B cell (primary cell): ENCODE data around the gene FMNL2. TPM values are rescaled to one million over a fixed set of nuclear protein-coding genes. Genes with fewer than 3 reads are reported as not detected.

Source experiments
- ATAC-seq: fragments of 200-7000 bp; cut with Tn5 transposase; one replicate; pipeline ENCODE4 v1.10.0; 2021; ENCODE audit warnings: low read depth, mild to moderate bottlenecking, moderate number of reproducible peaks, moderate library complexity
- CTCF ChIA-PET: fragments of 350-600 bp; sonication (Branson Sonifier 250); formaldehyde crosslinking; loops from one replicate; lab custom pipeline; 2021; ENCODE audit warnings: antibody characterized with exemption, inconsistent platforms; lab: Charles Lee
- POLR2A ChIA-PET: fragments of 350-600 bp; sonication (Branson Sonifier 250); formaldehyde crosslinking; loops from one replicate; lab custom pipeline; 2021; ENCODE audit warnings: antibody characterized with exemption; lab: Charles Lee
- DNase-seq: peaks from one replicate; pipeline ENCODE4 v3.0.0; 2013
- H2AFZ ChIP-seq: 2 replicates; pipeline ENCODE4 v1.6.1; 2012; ENCODE audit warnings: mild to moderate bottlenecking, low read depth, low read length; ENCODE audit not compliant: insufficient read depth, poor library complexity, severe bottlenecking
- H3K27ac ChIP-seq, 2 donors: 1 replicate in 1 of 2; 2 replicates in 1 of 2; pipeline ENCODE4 v1.5.1; 2012 to 2013; ENCODE audit warnings: low read length in 2 of 2, mild to moderate bottlenecking in 2 of 2, moderate library complexity in 1 of 2
- H3K27me3 ChIP-seq, 4 experiments: fragments of 200-600 bp in 1 of 4; sonication (generic) in 1 of 4; replicated peaks in 1 of 4; 1 replicate in 2 of 4; 2 replicates in 2 of 4; pipeline versions ENCODE4 v1.6.1 to v1.7.0; 2013 to 2016; ENCODE audit warnings: low read length in 3 of 4, mild to moderate bottlenecking in 2 of 4, mixed read lengths in 1 of 4, moderate library complexity in 1 of 4; ENCODE audit not compliant: insufficient read depth in 4 of 4, control insufficient read depth in 3 of 4; ENCODE audit errors: control extremely low read depth in 1 of 4
- H3K36me3 ChIP-seq, 2 experiments: replicated peaks in 1 of 2; 1 replicate in 1 of 2; 2 replicates in 1 of 2; pipeline versions ENCODE4 v1.6.1 to v1.7.1; 2013; ENCODE audit warnings: low read length in 1 of 2; ENCODE audit not compliant: insufficient read depth in 2 of 2, control insufficient read depth in 1 of 2; ENCODE audit errors: control extremely low read depth in 1 of 2, extremely low read depth in 1 of 2
- H3K4me1 ChIP-seq, 2 donors: fragments of 200-600 bp in 1 of 2; sonication (generic) in 1 of 2; 1 replicate in 1 of 2; 2 replicates in 1 of 2; pipeline versions ENCODE4 v1.5.1 to v1.6.1; 2013 to 2017; ENCODE audit warnings: low read length in 2 of 2; ENCODE audit not compliant: control insufficient read depth in 2 of 2, insufficient read depth in 2 of 2
- H3K4me2 ChIP-seq: replicated peaks from 2 replicates; pipeline ENCODE3; 2012; ENCODE audit warnings: mild to moderate bottlenecking, low read depth, low read length; ENCODE audit not compliant: poor library complexity, severe bottlenecking
- H3K4me3 ChIP-seq, 5 experiments: fragments of 200-600 bp in 1 of 5; sonication (generic) in 1 of 5; 1 replicate in 3 of 5; 2 replicates in 2 of 5; pipeline versions ENCODE4 v1.5.1 to v1.7.0; 2011 to 2016; ENCODE audit warnings: low read length in 4 of 5, mild to moderate bottlenecking in 4 of 5, low read depth in 2 of 5, control low read depth in 1 of 5, moderate library complexity in 1 of 5; ENCODE audit not compliant: insufficient read depth in 1 of 5; ENCODE audit errors: control extremely low read depth in 1 of 5, extremely low read depth in 1 of 5
- H3K79me2 ChIP-seq: fragments of 200-600 bp; sonication (generic); one replicate; pipeline ENCODE4 v1.6.0; 2016; ENCODE audit warnings: low read length; ENCODE audit not compliant: control insufficient read depth, insufficient read depth
- H3K9ac ChIP-seq: fragments of 200-600 bp; sonication (generic); 2 replicates; pipeline ENCODE4 v1.6.1; 2017; ENCODE audit warnings: mild to moderate bottlenecking, low read length, moderate library complexity
- H3K9me3 ChIP-seq, 3 donors: one replicate each; pipeline versions ENCODE4 v1.6.1 to v1.7.1; 2013; ENCODE audit warnings: low read length in 2 of 3; ENCODE audit not compliant: control insufficient read depth in 2 of 3, insufficient read depth in 1 of 3; ENCODE audit errors: control extremely low read depth in 1 of 3
- H4K20me1 ChIP-seq: 2 replicates; pipeline ENCODE4 v1.6.0; 2012; ENCODE audit warnings: mild to moderate bottlenecking, low read length; ENCODE audit not compliant: insufficient read depth, control insufficient read depth, poor library complexity, severe bottlenecking
- H3K27ac Mint-ChIP-seq: one replicate; pipeline ENCODE4 v1.8.0; 2021; ENCODE audit warnings: mixed read lengths
- H3K27me3 Mint-ChIP-seq: one replicate; pipeline ENCODE4 v1.8.0; 2021; ENCODE audit warnings: mixed read lengths
- H3K4me1 Mint-ChIP-seq: one replicate; pipeline ENCODE4 v1.8.0; 2021; ENCODE audit warnings: mixed read lengths
- H3K4me3 Mint-ChIP-seq: one replicate; pipeline ENCODE4 v1.8.0; 2021; ENCODE audit warnings: mixed read lengths
- H3K9me3 Mint-ChIP-seq: one replicate; pipeline ENCODE4 v1.8.0; 2022; ENCODE audit warnings: mixed read lengths; ENCODE audit not compliant: insufficient read depth
- EZH2 ChIP-seq: IDR thresholded peaks from 2 replicates; pipeline ENCODE4 v1.6.1; 2012; ENCODE audit warnings: borderline replicate concordance, low read depth, mild to moderate bottlenecking, moderate library complexity, low read length; ENCODE audit not compliant: insufficient read depth, poor library complexity, severe bottlenecking
- WGBS: methylation state at CpG from one replicate; pipeline ENCODE4 v1.1.5; 2013; ENCODE audit warnings: missing lambda C conversion rate; ENCODE audit not compliant: insufficient coverage; 5-methylcytosine and 5-hydroxymethylcytosine counted together
- intact Hi-C: fragments of 100-400 bp; cut with micrococcal nuclease; formaldehyde crosslinking; loops from one replicate; pipeline ENCODE4 v1.10.0; 2022
- polyA plus RNA-seq: library from polyadenylated mRNA; depleted of rRNA; stranded (reverse); fragments of >200 nt; gene quantifications from 2 replicates; pipeline ENCODE4 v1.2.3, GENCODE V29; 2012
- total RNA-seq, 2 donors: library from RNA; stranded (reverse); fragments of 120-200 nt in 1 of 2; gene quantifications; 1 replicate in 1 of 2; 2 replicates in 1 of 2; pipeline versions ENCODE4 v1.2.3 to v1.2.4, GENCODE V29; 2013 to 2022
- TF ChIP-seq, protein P1 (sequence below): fragments of 200-600 bp; IDR thresholded peaks from one replicate; pipeline ENCODE4 v1.8.0; 2022; ENCODE audit warnings: antibody characterized with exemption, mild to moderate bottlenecking

Gene FMNL2
- total and polyA plus RNA-seq, 2 donors (not counting 1 experiment from before 2014, with no cell fraction given) = 0.73 to 8.8 TPM

DNA sequence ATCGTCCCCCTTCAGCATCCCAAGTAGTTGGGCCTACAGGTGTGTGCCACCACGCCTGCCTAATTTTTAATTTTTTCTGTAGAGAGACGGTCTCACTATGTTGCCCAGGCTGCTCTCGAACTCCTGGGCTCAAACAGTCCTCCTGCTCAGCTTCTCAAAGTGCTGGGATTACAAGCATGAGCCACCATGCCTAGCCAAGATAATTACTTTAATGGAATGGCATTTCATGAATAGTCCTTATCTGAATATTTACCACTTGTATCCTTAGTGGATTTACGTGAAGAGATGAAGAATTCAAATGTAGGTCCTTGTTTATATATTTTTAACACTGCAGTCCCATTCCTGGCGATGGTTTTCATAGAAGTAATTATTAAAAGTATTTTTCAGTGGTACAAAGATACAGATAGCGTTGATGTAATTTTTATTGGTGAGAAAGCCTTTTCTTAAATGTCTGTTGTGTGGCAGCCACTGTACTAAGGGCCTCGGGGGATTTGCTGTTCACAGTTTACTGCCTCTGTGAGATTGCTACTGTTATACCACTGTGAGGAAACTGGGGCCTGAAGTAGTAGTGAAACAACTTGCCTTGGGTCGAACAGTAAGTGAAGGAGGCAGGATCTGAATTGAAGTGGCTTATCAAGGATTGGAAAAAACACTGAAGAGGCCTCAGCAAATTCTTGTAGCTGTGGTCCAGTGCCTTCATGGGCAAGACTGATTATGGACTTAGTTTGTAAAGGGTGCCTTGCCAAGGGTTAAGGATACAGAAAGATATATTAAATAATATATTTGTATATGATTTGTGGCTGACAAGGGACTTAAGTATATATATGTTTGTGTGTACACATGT is 231.1 kb downstream of the FMNL2 start:
- Mint-ChIP-seq H3K4me3 (peak overlapping the region; percentile 10), H3K27ac (peak overlapping the region; percentile 54), H3K27me3 (no peaks in the 10 kb centered on the region), H3K4me1 (peaks cover 23% of the 10 kb centered on the region), H3K9me3 (no peaks in the 10 kb centered on the region)
- H3K4me3 ChIP-seq = no peak overlapping the region
- H3K9ac ChIP-seq = no peak overlapping the region
- ChIA-PET CTCF (interaction anchor here (1.5 kb wide), 1 partner anchor 9 kb away, joined by 3 read pairs; no protein-coding TSS in a partner anchor), POLR2A (no interaction called here)
- ATAC-seq = peak; percentile 84
- H2AFZ ChIP-seq = peak overlapping the region; percentile 8
- WGBS = 36% methylated on average over 5 of the region's 9 CpGs
- peak overlapping the region; percentile 14 for H3K4me2 ChIP-seq
- no peaks in the 10 kb centered on the region for H3K36me3 ChIP-seq
- intact Hi-C loops = no loop called here
- no peaks in the 10 kb centered on the region for H4K20me1 ChIP-seq
- DNase-seq = peak; percentile 21
- H3K4me1 ChIP-seq = peaks cover 5 to 12% of the 10 kb centered on the region in 2 donors
- H3K9me3 ChIP-seq = no peaks in the 10 kb centered on the region
- no peak for TF ChIP-seq EZH2
- TF ChIP-seq, protein P1, sequence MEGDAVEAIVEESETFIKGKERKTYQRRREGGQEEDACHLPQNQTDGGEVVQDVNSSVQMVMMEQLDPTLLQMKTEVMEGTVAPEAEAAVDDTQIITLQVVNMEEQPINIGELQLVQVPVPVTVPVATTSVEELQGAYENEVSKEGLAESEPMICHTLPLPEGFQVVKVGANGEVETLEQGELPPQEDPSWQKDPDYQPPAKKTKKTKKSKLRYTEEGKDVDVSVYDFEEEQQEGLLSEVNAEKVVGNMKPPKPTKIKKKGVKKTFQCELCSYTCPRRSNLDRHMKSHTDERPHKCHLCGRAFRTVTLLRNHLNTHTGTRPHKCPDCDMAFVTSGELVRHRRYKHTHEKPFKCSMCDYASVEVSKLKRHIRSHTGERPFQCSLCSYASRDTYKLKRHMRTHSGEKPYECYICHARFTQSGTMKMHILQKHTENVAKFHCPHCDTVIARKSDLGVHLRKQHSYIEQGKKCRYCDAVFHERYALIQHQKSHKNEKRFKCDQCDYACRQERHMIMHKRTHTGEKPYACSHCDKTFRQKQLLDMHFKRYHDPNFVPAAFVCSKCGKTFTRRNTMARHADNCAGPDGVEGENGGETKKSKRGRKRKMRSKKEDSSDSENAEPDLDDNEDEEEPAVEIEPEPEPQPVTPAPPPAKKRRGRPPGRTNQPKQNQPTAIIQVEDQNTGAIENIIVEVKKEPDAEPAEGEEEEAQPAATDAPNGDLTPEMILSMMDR = no peak
- H3K27me3 ChIP-seq = no peaks in the 10 kb centered on the region
- H3K79me2 ChIP-seq = no peaks in the 10 kb centered on the region
- no peak overlapping the region for H3K27ac ChIP-seq

DNA sequence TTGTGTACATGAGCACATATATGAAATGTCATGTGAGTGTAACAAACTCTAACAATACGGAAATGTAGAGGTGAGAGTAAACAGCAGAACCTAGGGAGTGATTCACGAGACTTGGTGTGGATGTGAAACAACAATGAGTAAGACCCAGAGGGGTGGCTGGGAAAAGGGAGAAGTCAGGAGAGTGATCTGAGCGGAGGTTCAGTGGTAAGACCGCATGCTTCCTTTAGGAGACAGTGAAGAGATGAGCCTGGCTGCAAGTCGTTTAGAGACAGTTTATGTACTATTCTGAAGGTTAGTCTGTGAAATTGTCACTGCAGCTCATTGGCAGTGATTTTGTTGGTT is 231.7 kb downstream of the FMNL2 start:
- DNase-seq (no peak), ATAC-seq (peak; percentile 31)
- H3K36me3 ChIP-seq = no peaks in the 10 kb centered on the region
- ChIA-PET CTCF (interaction anchor here (0.5 to 1.5 kb wide), 2 partner anchors 10 to 142 kb away, joined by 3 read pairs; no protein-coding TSS in a partner anchor), POLR2A (no interaction called here)
- intact Hi-C loops = no loop called here
- no peak for TF ChIP-seq EZH2
- TF ChIP-seq, protein P1 = no peak
- Mint-ChIP-seq H3K27ac (peak overlapping the region; percentile 1), H3K9me3 (no peaks in the 10 kb centered on the region), H3K27me3 (no peaks in the 10 kb centered on the region), H3K4me3 (no peak overlapping the region), H3K4me1 (peaks cover 23% of the 10 kb centered on the region)
- no peak overlapping the region for H3K4me2 ChIP-seq
- no peaks in the 10 kb centered on the region for H3K79me2 ChIP-seq
- H3K9me3 ChIP-seq = no peaks in the 10 kb centered on the region
- 62% methylated on average over 5 of the region's 5 CpGs for WGBS
- H3K27me3 ChIP-seq = no peaks in the 10 kb centered on the region
- H3K4me1 ChIP-seq = peaks cover 5 to 12% of the 10 kb centered on the region in 2 donors
- no peak overlapping the region for H3K9ac ChIP-seq
- no peak overlapping the region for H3K4me3 ChIP-seq
- H2AFZ ChIP-seq = peak overlapping the region; percentile 8
- H3K27ac ChIP-seq = no peak overlapping the region
- H4K20me1 ChIP-seq = no peaks in the 10 kb centered on the region
